Activated naive CD8-positive, alpha-beta T cell (primary cell): ENCODE data around the gene GCNT1.
A peak's percentile ranks its signal among the peaks of the same experiment; 100 is the strongest.
"Not testable (repeated sequence)": the region's sequence is repeated elsewhere in the genome, so short reads cannot be mapped to it uniquely, and the experiment has no call there.

Experiments
- H3K27ac Mint-ChIP-seq: one replicate; pipeline ENCODE4 v1.8.0; 2021; ENCODE audit warnings: mixed read lengths
- H3K27me3 Mint-ChIP-seq: one replicate; pipeline ENCODE4 v1.8.0; 2021; ENCODE audit warnings: mixed read lengths
- H3K36me3 Mint-ChIP-seq: one replicate; pipeline ENCODE4 v1.8.0; 2021; ENCODE audit warnings: mixed read lengths
- H3K4me1 Mint-ChIP-seq: one replicate; pipeline ENCODE4 v1.8.0; 2021; ENCODE audit warnings: low read depth, mixed read lengths
- H3K4me3 Mint-ChIP-seq: one replicate; pipeline ENCODE4 v1.8.0; 2021; ENCODE audit warnings: mild to moderate bottlenecking, mixed read lengths
- H3K9me3 Mint-ChIP-seq: one replicate; pipeline ENCODE4 v1.8.0; 2021; ENCODE audit warnings: low read depth, mixed read lengths

The GCNT1 gene

DNA sequence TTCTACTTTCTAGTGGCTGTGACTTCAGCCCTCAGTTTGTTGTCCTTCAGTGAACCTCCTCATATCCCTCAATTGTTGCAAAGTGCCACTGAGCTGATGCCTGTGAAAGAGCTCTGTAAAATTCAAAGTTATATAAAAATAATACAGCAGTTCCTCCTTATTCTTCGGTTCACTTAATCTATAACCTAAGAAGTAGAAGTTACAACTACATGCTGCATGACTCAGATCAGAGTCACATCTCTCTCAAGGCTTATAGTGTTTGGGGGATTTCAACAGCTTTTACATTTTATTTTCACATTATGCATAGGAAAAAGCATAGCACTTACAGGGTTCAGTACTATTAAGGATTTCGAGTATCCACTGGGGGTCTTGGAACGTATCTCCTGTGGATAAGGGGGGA, 25.1 kb upstream of the GCNT1 start:
- no peaks in the 10 kb centered on the region for H3K36me3 Mint-ChIP-seq
- peaks cover 6% of the 10 kb centered on the region for H3K4me1 Mint-ChIP-seq
- no peak overlapping the region for H3K27ac Mint-ChIP-seq
- H3K9me3 Mint-ChIP-seq = no peaks in the 10 kb centered on the region
- no peak overlapping the region for H3K4me3 Mint-ChIP-seq
- peaks cover 3% of the 10 kb centered on the region for H3K27me3 Mint-ChIP-seq

DNA sequence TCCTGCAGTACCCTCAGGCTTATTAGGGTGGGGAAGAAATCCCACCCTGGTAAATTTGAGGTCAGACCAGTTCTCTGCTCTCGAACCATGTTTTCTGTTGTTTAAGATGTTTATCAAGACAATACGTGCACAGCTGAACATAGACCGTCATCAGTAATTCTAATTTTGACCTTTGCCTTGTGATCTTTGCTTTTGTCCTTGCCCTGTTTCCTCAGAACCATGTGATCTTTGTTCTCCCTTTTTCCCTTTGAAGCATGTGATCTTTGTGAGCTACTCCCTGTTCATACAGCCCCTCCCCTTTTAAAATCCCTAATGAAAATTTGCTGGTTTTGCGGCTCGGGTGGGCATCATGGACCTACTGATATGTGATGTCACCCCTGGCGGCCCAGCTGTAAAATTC, 24.1 kb upstream of the GCNT1 start:
- not testable (repeated sequence) for H3K36me3 Mint-ChIP-seq, H3K27ac Mint-ChIP-seq, H3K27me3 Mint-ChIP-seq, H3K4me3 Mint-ChIP-seq, H3K9me3 Mint-ChIP-seq, H3K4me1 Mint-ChIP-seq

DNA sequence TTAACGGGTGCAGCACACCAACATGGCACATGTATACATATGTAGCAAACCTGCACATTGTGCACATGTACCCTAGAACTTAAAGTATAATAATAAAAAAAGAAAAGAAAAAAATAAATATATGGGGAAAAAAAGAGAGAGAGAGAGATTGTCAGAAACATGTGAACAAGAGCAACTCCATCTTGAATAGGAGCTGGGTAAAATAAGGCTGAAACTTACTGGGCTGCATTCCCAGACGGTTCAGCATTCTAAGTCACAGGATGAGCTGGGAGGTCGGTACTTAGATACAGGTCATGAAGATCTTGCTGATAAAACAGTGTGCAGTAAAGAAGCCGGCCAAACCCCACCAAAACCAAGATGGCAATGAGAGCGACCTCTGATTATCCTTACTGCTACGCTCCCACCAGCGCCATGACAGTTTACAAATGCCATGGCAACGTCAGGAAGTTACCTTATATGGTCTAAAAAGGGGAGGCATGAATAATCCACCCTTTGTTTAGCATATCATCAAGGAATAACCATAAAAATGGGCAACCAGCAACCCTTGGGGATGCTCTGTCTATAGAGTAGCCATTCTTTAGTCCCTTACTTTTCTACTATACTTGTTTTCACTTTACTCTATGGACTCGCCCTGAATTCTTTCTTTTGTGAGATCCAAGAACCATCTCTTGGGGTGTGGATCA, 21.8 kb upstream of the GCNT1 start:
- H3K27ac Mint-ChIP-seq, H3K4me3 Mint-ChIP-seq, H3K9me3 Mint-ChIP-seq, H3K27me3 Mint-ChIP-seq, H3K36me3 Mint-ChIP-seq: not testable (repeated sequence)
- peaks cover 18% of the 10 kb centered on the region for H3K4me1 Mint-ChIP-seq

DNA sequence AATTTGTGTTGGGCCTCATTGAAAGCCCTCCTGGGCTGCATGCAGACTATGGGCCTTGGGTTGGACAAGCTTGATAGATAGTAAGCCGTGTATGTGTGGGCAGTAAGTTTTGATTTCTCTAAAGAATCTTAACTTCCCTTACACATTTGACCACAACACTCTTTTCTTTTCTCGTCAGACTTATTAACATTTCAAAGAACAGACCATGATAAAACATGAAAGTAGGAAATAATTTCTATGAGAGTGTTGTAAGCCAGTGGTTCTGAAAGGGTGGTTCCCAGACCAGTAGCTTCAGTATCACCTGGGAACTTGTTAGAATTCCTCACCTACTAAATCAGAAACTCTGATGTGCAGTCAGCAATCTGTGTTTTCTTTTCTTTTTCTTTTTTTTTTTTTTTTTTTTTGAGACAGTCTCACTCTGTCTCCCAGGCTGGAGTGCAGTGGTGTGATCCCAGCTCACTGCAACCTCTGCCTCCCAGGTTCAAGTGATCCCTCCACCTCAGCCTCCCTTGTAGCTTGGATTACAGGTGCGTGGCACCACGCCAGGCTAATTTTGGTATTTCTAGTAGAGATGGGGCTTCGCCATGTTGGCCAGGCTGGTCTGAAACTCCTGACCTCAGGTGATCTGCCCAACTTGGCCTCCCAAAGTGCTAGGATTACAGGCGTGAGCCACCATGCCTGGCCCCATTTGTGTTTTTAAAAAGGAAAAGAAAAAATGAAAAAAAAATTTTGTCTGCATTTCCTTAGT, 20.0 kb upstream of the GCNT1 start:
- no peaks in the 10 kb centered on the region for H3K9me3 Mint-ChIP-seq
- H3K4me1 Mint-ChIP-seq = peaks cover 18% of the 10 kb centered on the region
- H3K4me3 Mint-ChIP-seq = no peak overlapping the region
- H3K36me3 Mint-ChIP-seq = peaks cover 3% of the 10 kb centered on the region
- peaks cover 5% of the 10 kb centered on the region for H3K27me3 Mint-ChIP-seq
- H3K27ac Mint-ChIP-seq = peak overlapping the region; percentile 72

DNA sequence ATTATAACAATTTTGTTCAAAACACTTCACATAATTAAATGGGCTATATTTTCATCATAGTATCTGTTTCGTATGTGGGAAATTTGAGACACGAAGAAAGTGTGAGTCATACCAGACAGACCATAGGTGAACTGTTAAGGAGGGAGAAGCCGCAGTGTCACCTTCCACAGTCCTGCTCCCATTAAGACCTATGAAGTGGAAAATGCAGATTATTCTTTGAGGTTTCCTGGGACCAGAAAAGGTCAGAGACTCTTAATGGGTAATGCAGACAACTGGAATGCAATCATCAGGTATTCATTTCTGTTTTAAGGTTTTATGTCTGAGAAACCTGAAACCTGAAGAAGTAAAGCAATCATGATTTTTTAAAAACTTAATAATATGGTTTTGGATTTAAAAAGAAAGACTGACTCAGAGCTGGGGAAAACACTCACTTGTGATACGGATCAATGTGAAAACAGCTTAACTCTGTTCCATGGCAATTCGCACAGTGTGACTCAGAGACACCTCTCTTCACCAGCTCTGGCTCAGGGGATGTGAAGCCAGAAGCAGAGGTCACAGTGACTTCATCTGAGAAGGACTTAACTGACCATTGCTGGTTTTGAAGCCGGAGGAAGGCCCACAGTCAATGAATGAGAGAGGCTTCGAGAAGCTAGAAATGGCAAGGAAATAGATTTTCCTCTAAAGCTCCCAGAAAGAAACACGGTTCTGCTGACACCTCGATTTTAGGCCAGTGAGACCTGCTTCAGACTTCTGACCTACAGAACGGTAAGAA, 17.2 kb upstream of the GCNT1 start:
- H3K9me3 Mint-ChIP-seq = no peaks in the 10 kb centered on the region
- H3K27me3 Mint-ChIP-seq = peaks cover 4% of the 10 kb centered on the region
- peak overlapping the region; percentile 95 for H3K27ac Mint-ChIP-seq
- peaks cover 3% of the 10 kb centered on the region for H3K36me3 Mint-ChIP-seq
- H3K4me1 Mint-ChIP-seq = peaks cover 21% of the 10 kb centered on the region
- H3K4me3 Mint-ChIP-seq = peak overlapping the region; percentile 83

DNA sequence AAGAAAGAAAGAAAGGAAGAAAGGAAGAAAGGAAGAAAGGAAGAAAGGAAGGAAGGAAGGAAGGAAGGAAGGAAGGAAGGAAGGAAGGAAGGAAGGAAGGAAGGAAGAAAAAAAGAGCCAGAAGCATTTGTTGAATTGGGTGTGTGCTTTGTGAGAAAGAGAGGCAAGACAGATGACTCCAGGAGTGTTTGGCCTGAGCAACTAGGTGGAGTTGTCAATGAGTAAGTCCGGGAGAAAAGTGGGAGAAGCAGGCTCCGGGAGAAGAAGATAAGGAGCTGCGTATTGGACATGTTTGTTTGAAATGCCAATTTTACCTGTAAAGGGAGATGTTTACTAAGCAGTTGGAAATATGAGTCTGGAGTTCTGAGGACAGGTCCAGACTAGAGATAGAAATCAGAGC, 15.1 kb upstream of the GCNT1 start:
- peak overlapping the region; percentile 55 for H3K4me3 Mint-ChIP-seq

DNA sequence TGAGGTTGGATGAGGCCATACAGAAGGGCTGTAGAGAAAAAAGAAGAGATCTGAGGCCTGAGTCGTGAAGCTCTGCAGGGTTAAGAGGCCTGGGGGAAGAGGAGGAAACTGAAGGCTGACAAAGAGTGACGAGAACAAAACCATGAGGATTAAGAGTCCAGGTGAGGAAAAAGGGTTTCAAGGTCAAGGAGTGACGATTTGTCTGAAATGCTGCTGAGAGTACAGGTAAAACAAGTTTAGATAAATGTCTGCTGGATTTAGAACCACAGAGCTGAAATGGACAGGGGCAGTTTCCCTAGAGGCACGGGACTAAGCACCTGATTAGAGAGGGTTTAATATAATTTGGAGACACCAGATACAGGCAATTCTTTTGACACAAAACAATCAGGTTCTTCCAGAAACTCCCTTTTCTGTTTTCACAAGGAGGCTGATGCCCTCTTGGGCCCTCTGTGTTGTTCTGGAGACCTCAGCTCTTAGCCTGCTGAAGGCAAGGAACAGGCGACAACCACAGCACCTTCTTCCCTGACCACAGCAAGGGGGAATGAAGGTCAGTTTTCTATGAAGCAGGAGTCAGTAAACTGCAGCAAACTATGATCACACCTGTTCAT, 14.6 kb upstream of the GCNT1 start:
- Mint-ChIP-seq H3K36me3 (peaks cover 3% of the 10 kb centered on the region), H3K27me3 (peaks cover 4% of the 10 kb centered on the region), H3K27ac (no peak overlapping the region), H3K4me1 (peaks cover 14% of the 10 kb centered on the region), H3K4me3 (peak overlapping the region; percentile 55), H3K9me3 (no peaks in the 10 kb centered on the region)

More for the DNA sequence above, 15.1 kb upstream of the GCNT1 start:
- Mint-ChIP-seq H3K27ac (no peak overlapping the region), H3K27me3 (peaks cover 4% of the 10 kb centered on the region), H3K36me3 (peaks cover 3% of the 10 kb centered on the region), H3K4me1 (peaks cover 15% of the 10 kb centered on the region), H3K9me3 (no peaks in the 10 kb centered on the region)

DNA sequence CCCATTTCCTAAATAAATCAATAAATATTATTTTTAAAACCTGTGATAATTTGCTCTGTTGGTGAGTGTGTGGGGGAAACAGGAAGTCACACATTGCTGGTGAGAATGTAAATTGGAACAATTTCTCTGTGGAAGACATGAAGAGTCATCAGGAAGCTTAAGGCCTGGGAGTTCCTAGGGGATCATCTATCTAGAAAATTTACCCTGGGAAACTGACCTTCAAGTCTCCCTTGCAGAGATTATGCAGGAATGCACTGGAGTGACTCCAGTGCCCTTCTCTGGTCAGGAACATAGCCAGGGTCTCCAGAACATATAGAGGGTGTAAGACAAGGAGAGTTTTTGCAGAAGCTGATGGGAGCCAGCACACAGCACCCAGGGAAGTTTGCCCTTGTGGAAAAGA, 13.0 kb upstream of the GCNT1 start:
- H3K4me1 Mint-ChIP-seq = peaks cover 9% of the 10 kb centered on the region

DNA sequence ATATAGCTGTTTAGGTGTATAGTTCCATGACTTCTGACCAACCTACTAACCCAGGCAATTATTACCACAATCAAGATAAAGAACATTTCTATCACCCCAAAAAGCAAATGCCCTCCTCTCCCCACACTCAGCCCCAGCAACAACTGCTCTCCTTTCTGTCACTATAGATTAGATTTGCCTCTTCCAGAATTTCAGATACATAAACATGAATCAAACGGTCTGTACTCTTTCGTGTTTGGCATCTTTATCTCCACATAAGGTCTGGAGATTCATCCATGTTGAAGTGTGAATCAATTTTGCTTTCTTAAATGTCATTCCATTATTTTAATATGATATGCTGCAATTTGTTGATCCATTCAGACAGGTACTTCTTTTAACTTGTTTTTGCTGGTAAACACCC, 10.5 kb upstream of the GCNT1 start:
- Mint-ChIP-seq H3K4me1 (peaks cover 3% of the 10 kb centered on the region), H3K27ac (no peak overlapping the region), H3K4me3 (no peak overlapping the region), H3K27me3 (peaks cover 2% of the 10 kb centered on the region), H3K9me3 (no peaks in the 10 kb centered on the region), H3K36me3 (no peaks in the 10 kb centered on the region)

More for the DNA sequence above, 13.0 kb upstream of the GCNT1 start:
- Mint-ChIP-seq H3K27ac (no peak overlapping the region), H3K9me3 (no peaks in the 10 kb centered on the region), H3K27me3 (peaks cover 2% of the 10 kb centered on the region), H3K4me3 (peak overlapping the region; percentile 5), H3K36me3 (peaks cover 3% of the 10 kb centered on the region)

DNA sequence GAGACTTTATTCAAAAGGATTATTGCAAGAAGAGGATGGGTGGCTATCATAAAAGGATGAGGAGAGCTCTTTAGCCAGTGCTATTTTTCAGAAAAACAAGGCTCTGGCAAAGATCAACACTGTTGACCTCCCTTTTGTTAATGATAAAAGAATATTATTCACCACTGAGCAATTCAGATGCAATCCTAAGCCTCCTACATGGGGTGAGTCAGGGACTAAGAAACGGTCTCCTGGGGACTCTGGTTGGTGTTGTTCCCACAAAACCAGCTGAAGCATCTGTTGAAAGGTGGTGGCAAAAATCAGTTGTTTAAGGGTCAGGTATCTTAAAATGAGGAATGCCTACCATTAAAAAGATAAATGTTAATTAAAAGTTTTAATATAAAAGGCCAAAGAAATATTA, 7.7 kb upstream of the GCNT1 start:
- Mint-ChIP-seq H3K4me1 (peaks cover 4% of the 10 kb centered on the region), H3K27me3 (peaks cover 2% of the 10 kb centered on the region), H3K36me3 (no peaks in the 10 kb centered on the region), H3K9me3 (no peaks in the 10 kb centered on the region), H3K4me3 (no peak overlapping the region), H3K27ac (no peak overlapping the region)

DNA sequence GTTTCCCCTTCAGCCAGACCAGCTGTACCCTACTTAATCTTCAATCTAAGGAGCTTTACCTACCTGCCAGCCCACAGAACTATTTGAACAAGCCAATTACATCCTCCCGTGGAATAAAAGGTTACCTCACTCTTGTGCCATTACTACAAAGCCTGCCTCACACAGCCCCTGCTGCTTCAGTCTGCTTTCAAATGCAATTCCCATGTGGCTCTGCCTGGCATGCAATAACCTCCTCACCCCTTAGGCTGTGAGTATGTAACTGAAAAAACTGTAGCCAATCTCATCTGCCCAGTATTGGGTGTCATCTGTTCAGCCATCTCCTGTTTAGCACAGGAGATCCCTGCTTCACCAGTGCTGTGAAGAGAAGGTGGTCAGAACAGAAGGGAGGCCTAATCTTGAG, 6.1 kb upstream of the GCNT1 start:
- H3K27me3 Mint-ChIP-seq = no peaks in the 10 kb centered on the region
- no peak overlapping the region for H3K27ac Mint-ChIP-seq
- peaks cover 8% of the 10 kb centered on the region for H3K4me1 Mint-ChIP-seq
- H3K9me3 Mint-ChIP-seq = no peaks in the 10 kb centered on the region
- no peaks in the 10 kb centered on the region for H3K36me3 Mint-ChIP-seq
- H3K4me3 Mint-ChIP-seq = no peak overlapping the region

DNA sequence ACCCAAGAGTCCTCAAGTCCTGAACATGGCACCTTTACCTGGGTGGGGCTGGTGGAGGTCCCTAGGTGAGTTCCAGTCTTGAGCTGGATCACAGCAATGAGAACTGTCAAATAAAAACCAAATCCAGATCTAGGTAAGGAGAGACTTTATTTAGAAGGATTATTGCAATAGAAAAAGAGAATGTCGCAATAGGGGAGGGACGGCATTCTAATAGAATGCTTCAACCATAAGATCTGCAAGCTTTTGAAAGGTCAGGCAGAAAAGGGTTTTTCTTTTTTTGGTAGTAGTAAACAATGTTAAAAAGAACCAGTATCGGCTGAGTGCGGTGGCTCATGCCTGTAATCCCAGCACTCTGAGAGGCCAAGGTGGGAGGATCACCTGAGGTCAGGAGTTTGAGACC, 5.2 kb upstream of the GCNT1 start:
- Mint-ChIP-seq H3K36me3 (no peaks in the 10 kb centered on the region), H3K4me3 (no peak overlapping the region), H3K27me3 (no peaks in the 10 kb centered on the region), H3K27ac (no peak overlapping the region), H3K4me1 (peaks cover 11% of the 10 kb centered on the region), H3K9me3 (no peaks in the 10 kb centered on the region)

DNA sequence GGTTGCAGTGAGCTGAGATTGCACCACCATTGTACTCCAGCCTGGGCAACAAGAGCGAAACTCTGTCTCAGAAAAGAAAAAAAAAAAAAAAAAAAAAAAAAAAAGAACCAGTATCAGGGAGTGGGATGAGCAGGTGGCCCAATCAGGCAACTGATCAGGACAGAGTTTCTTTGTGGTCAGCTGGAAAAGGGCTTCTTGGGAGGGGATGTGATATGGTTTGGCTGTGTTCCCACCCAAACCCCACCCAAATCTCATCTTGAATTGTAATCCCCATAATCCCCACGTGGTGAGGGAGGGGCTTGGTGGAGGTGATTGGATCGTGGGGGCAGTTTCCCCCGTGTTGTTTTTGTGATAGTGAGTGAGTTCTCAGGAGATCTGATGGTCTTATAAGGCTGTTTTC, 4.7 kb upstream of the GCNT1 start:
- Mint-ChIP-seq H3K27me3 (no peaks in the 10 kb centered on the region), H3K4me1 (peaks cover 11% of the 10 kb centered on the region), H3K36me3 (no peaks in the 10 kb centered on the region), H3K27ac (no peak overlapping the region), H3K9me3 (no peaks in the 10 kb centered on the region), H3K4me3 (no peak overlapping the region)

DNA sequence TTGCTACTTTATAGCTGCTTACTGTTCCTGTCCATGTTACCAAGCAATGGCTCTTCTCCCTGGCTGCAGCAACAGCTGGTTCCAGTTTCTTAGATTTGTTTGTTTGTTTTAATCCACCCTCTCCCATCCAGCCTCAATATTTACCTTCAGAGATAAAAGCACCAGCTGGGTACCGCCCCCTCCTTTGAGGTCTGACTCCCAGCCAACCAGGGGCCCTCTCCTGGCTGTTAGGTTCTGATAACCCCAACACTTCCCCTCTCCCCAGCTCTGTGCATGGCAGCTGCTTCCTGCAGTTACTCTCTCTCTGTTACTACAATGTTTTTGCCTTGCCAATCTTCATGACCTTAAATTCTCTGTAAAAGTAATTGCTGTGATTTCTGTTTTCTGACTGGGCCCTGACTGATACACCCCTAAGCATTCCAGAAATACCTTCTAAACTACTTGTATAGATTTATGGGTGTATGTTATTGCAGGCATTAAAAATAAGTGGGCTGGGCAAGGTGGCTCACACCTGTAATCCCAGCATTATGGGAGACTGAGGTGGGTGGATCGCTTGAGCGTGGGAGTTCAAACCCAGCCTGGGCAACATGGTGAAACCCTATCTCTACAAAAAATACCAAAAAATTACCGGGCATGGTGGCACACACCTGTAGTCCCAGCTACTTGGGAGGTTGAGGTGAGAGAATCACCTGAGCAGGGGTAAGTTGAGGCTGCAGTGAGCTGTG, 2.6 kb upstream of the GCNT1 start:
- Mint-ChIP-seq H3K4me3 (no peak overlapping the region), H3K9me3 (no peaks in the 10 kb centered on the region), H3K27ac (no peak overlapping the region), H3K4me1 (peaks cover 24% of the 10 kb centered on the region), H3K36me3 (no peaks in the 10 kb centered on the region), H3K27me3 (peaks cover 1% of the 10 kb centered on the region)
